GM18867 (cell line): Measurements from ENCODE around the gene SYNE1.
"Not testable (repeated sequence)": the region's sequence is repeated elsewhere in the genome, so short reads cannot be mapped to it uniquely, and the experiment has no call there.

Experiments used
- ATAC-seq: cut with Tn5 transposase; IDR thresholded peaks from one replicate; pipeline ENCODE4 v1.9.1; 2021; ENCODE audit warnings: mild to moderate bottlenecking, moderate library complexity; ENCODE audit not compliant: unreplicated experiment

SYNE1 gene

GRCh38 chr6:152154559-152155356 is 482.4 kb downstream of the SYNE1 start:
- no peak for ATAC-seq

- no peak for ATAC-seq
Observed at GRCh38 chr6:152151920-152152319, 485.2 kb downstream of the SYNE1 start.

- ATAC-seq, result no peak
Observed at GRCh38 chr6:152150196-152150595, 487.0 kb downstream of the SYNE1 start.

- no peak for ATAC-seq
Observed at GRCh38 chr6:152148412-152148811, 488.8 kb downstream of the SYNE1 start.

- no peak for ATAC-seq
Observed at GRCh38 chr6:152147269-152147668, 489.9 kb downstream of the SYNE1 start.

GRCh38 chr6:152146385-152146784 is 490.8 kb downstream of the SYNE1 start:
- ATAC-seq, result no peak

- no peak for ATAC-seq
Observed at GRCh38 chr6:152143359-152143758, 493.8 kb downstream of the SYNE1 start.

- no peak for ATAC-seq
Observed at GRCh38 chr6:152142105-152142504, 495.1 kb downstream of the SYNE1 start.

- not testable (repeated sequence) for ATAC-seq
Observed at GRCh38 chr6:152138344-152138743, 498.8 kb downstream of the SYNE1 start.

GRCh38 chr6:152136449-152136825 is 500.7 kb downstream of the SYNE1 start:
- ATAC-seq, result no peak

- no peak for ATAC-seq
Observed at GRCh38 chr6:152135755-152136448, 501.3 kb downstream of the SYNE1 start.

- ATAC-seq, result no peak
Observed at GRCh38 chr6:152130441-152130840, 506.7 kb downstream of the SYNE1 start.

GRCh38 chr6:152129691-152130151 is 507.4 kb downstream of the SYNE1 start:
- ATAC-seq, result no peak

- no peak for ATAC-seq
Observed at GRCh38 chr6:152127432-152128165, 509.6 kb downstream of the SYNE1 start.

GRCh38 chr6:152124429-152125074 is 512.6 kb downstream of the SYNE1 start:
- peak; percentile 84 for ATAC-seq

- ATAC-seq, result no peak
Observed at GRCh38 chr6:152123076-152123475, 514.1 kb downstream of the SYNE1 start.

GRCh38 chr6:152122434-152122833 is 514.7 kb downstream of the SYNE1 start:
- no peak for ATAC-seq

GRCh38 chr6:152121910-152122309 is 515.3 kb downstream of the SYNE1 start:
- ATAC-seq, result no peak

- ATAC-seq, result no peak
Observed at GRCh38 chr6:152119831-152120230, 517.3 kb downstream of the SYNE1 start.

- no peak for ATAC-seq
Observed at GRCh38 chr6:152118678-152119077, 518.5 kb downstream of the SYNE1 start.

GRCh38 chr6:152118224-152118623 is 518.9 kb downstream of the SYNE1 start:
- ATAC-seq, result no peak
